HL-60 (cell line): Measurements from ENCODE around the gene SNX18.

ENCODE experiments used
- DNase-seq, 2 experiments: peaks; one replicate each; pipeline ENCODE4 v3.0.0-alpha.2; 2010 to 2020; ENCODE audit warnings: low read depth in 1 of 2, low spot score in 1 of 2
- H3K27ac ChIP-seq: fragments of 250-450 bp; sonication (Bioruptor Pico); replicated peaks from 2 replicates; pipeline ENCODE4 v1.5.1; 2020; ENCODE audit warnings: mild to moderate bottlenecking, moderate library complexity
- H3K27me3 ChIP-seq: fragments of 250-450 bp; sonication (Bioruptor Pico); 2 replicates; pipeline ENCODE4 v1.5.1; 2021; ENCODE audit warnings: mild to moderate bottlenecking, moderate library complexity; ENCODE audit not compliant: insufficient read depth, poor library complexity, severe bottlenecking
- H3K4me3 ChIP-seq: replicated peaks from 2 replicates; pipeline ENCODE4 v1.5.1; 2011; ENCODE audit warnings: mild to moderate bottlenecking, control low read depth, low read length; ENCODE audit not compliant: insufficient read depth
- CTCF ChIP-seq: IDR thresholded peaks from one replicate; pipeline ENCODE4 v1.5.1; 2011; ENCODE audit warnings: low read length, control low read depth, inconsistent platforms; ENCODE audit not compliant: insufficient read depth
- GABPA ChIP-seq: IDR thresholded peaks from 2 replicates; pipeline ENCODE4 v1.6.1; 2012; ENCODE audit warnings: low read depth
- POLR2AphosphoS5 ChIP-seq: IDR thresholded peaks from 2 replicates; pipeline ENCODE4 v1.6.1; 2012; ENCODE audit warnings: low read depth
- REST ChIP-seq: IDR thresholded peaks from 2 replicates; pipeline ENCODE4 v1.6.1; 2012; ENCODE audit warnings: low read depth; ENCODE audit not compliant: insufficient replicate concordance
- SPI1 ChIP-seq: IDR thresholded peaks from 2 replicates; pipeline ENCODE4 v1.6.1; 2012; ENCODE audit warnings: low read depth, mild to moderate bottlenecking, borderline replicate concordance

Gene SNX18

GRCh38 chr5:54514841-54515432 is 2.6 kb upstream of the SNX18 start:
- TF ChIP-seq CTCF (no peak), POLR2AphosphoS5 (no peak), REST (no peak), GABPA (no peak), SPI1 (no peak)
- H3K27me3 ChIP-seq = no peaks in the 10 kb centered on the region
- H3K4me3 ChIP-seq = no peak overlapping the region
- H3K27ac ChIP-seq = no peak overlapping the region
- DNase-seq = no peak

GRCh38 chr5:54515634-54516033 is 1.9 kb upstream of the SNX18 start:
- Histone ChIP-seq H3K27ac (no peak overlapping the region), H3K27me3 (no peaks in the 10 kb centered on the region), H3K4me3 (no peak overlapping the region)
- TF ChIP-seq CTCF (no peak), SPI1 (no peak), GABPA (no peak), POLR2AphosphoS5 (no peak), REST (no peak)
- DNase-seq = no peak

GRCh38 chr5:54516051-54516655 is 1.4 kb upstream of the SNX18 start:
- Histone ChIP-seq H3K4me3 (no peak overlapping the region), H3K27me3 (no peaks in the 10 kb centered on the region), H3K27ac (no peak overlapping the region)
- DNase-seq = no peak
- TF ChIP-seq REST = no peak
